ENCODE results near the gene ACTRT2. TPM values are rescaled to one million over a fixed set of nuclear protein-coding genes. Genes with fewer than 3 reads are reported as not detected.

Gene ACTRT2
- total RNA-seq, 1 experiment from 2014 or later: not detected

DNA sequence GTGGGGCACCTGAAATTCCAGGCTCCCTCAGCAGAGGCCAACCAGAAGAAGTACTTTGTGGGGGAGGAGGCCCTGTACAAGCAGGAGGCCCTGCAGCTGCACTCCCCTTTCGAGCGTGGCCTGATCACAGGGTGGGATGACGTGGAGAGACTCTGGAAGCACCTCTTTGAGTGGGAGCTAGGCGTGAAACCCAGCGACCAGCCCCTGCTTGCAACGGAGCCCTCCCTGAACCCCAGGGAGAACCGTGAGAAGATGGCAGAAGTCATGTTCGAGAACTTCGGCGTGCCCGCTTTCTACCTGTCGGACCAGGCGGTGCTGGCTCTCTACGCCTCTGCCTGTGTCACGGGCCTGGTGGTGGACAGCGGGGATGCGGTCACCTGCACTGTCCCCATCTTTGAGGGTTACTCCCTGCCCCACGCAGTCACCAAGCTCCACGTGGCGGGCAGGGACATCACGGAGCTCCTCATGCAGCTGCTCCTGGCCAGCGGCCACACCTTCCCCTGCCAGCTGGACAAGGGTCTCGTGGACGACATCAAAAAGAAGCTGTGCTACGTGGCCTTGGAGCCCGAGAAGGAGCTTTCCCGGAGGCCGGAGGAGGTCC lies 634 bp downstream of the ACTRT2 start:
- no peak for DNase-seq (ENCODE audit: low spot score)
- no TSS peak for BruUV-seq (replicated peaks)
- intact Hi-C loops (cut with micrococcal nuclease; ENCODE audit: unreplicated experiment): no loop called here

DNA sequence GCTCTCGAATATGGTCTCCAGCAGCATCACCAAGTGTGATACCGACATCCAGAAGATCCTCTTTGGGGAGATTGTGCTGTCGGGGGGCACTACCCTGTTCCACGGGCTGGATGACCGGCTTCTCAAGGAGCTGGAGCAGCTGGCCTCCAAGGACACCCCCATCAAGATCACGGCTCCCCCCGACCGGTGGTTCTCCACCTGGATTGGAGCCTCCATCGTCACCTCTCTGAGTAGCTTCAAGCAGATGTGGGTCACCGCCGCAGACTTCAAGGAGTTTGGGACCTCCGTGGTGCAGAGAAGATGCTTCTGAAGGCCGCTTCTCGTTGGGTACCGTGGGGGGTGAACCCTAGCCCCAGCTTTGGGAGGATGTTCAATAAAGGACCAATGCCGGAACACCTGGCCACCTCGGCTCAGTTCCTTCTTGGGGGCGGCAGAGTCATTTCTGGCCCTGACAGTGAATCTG lies 1.3 kb downstream of the ACTRT2 start:
- BruUV-seq (replicated peaks): no TSS peak
- Histone ChIP-seq H3K27me3 (replicated peaks; ENCODE audit: insufficient read depth, low read depth, low read length, poor library complexity) (peaks cover 5% of the 10 kb centered on the region), H3K4me3 (ENCODE audit: low read depth, low read length, poor library complexity, severe bottlenecking) (no peak overlapping the region), H3K4me1 (ENCODE audit: insufficient read depth, low read length, poor library complexity, severe bottlenecking) (no peaks in the 10 kb centered on the region), H3K9me3 (ENCODE audit: low read depth, low read length, poor library complexity, severe bottlenecking) (no peaks in the 10 kb centered on the region), H3K27ac (ENCODE audit: low read depth, low read length, poor library complexity, severe bottlenecking) (no peak overlapping the region), H3K36me3 (ENCODE audit: insufficient read depth, low read length, poor library complexity, severe bottlenecking) (no peaks in the 10 kb centered on the region)
- intact Hi-C loops (cut with micrococcal nuclease; ENCODE audit: unreplicated experiment): no loop called here
- POLR2A ChIA-PET (ENCODE audit: low non-redundant PET): no interaction called here
- TF ChIP-seq, protein P1, sequence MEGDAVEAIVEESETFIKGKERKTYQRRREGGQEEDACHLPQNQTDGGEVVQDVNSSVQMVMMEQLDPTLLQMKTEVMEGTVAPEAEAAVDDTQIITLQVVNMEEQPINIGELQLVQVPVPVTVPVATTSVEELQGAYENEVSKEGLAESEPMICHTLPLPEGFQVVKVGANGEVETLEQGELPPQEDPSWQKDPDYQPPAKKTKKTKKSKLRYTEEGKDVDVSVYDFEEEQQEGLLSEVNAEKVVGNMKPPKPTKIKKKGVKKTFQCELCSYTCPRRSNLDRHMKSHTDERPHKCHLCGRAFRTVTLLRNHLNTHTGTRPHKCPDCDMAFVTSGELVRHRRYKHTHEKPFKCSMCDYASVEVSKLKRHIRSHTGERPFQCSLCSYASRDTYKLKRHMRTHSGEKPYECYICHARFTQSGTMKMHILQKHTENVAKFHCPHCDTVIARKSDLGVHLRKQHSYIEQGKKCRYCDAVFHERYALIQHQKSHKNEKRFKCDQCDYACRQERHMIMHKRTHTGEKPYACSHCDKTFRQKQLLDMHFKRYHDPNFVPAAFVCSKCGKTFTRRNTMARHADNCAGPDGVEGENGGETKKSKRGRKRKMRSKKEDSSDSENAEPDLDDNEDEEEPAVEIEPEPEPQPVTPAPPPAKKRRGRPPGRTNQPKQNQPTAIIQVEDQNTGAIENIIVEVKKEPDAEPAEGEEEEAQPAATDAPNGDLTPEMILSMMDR (conservative IDR thresholded peaks at IDR 0.05; ENCODE audit: low read depth, low read length): no peak
- TF ChIP-seq EZH2 (IDR thresholded peaks at IDR 0.05; ENCODE audit: borderline replicate concordance, low read depth, low read length, poor library complexity, severe bottlenecking): no peak
- CTCF ChIA-PET: no interaction called here
- DNase-seq (ENCODE audit: low spot score): no peak

More for the DNA sequence above, 634 bp downstream of the ACTRT2 start:
- ChIA-PET CTCF (no interaction called here), POLR2A (ENCODE audit: low non-redundant PET) (no interaction called here)
- Histone ChIP-seq H3K4me3 (ENCODE audit: low read depth, low read length, poor library complexity, severe bottlenecking) (no peak overlapping the region), H3K4me1 (ENCODE audit: insufficient read depth, low read length, poor library complexity, severe bottlenecking) (no peaks in the 10 kb centered on the region), H3K27me3 (replicated peaks; ENCODE audit: insufficient read depth, low read depth, low read length, poor library complexity) (peaks cover 4% of the 10 kb centered on the region), H3K9me3 (ENCODE audit: low read depth, low read length, poor library complexity, severe bottlenecking) (no peaks in the 10 kb centered on the region), H3K36me3 (ENCODE audit: insufficient read depth, low read length, poor library complexity, severe bottlenecking) (no peaks in the 10 kb centered on the region), H3K27ac (ENCODE audit: low read depth, low read length, poor library complexity, severe bottlenecking) (no peak overlapping the region)
- TF ChIP-seq EZH2 (IDR thresholded peaks at IDR 0.05; ENCODE audit: borderline replicate concordance, low read depth, low read length, poor library complexity, severe bottlenecking): no peak
- TF ChIP-seq, protein P1 (conservative IDR thresholded peaks at IDR 0.05; ENCODE audit: low read depth, low read length): no peak

DNA sequence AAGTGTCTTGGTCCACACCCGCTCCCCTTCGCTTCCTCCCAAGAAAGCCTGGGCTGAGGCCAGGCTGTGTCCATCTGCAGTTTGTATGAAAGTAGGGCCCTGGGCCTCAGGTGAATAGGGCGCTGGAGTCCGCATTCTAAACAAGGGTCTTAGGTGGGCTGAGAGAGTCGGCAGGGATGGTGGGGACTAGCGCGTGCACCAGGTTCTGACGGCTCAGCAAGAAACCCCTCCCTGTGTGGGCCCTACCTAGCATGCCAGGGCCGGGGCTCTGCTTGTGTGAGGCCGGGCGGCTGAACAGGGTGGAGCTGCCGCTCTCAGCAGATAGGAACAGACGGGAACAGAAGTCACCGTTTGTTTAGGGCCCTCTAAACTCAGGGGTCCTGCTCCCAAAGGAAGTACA lies 1.7 kb downstream of the ACTRT2 start:
- TF ChIP-seq EZH2 (IDR thresholded peaks at IDR 0.05; ENCODE audit: borderline replicate concordance, low read depth, low read length, poor library complexity, severe bottlenecking): no peak
- TF ChIP-seq, protein P1 (conservative IDR thresholded peaks at IDR 0.05; ENCODE audit: low read depth, low read length): no peak
- Histone ChIP-seq H3K36me3 (ENCODE audit: insufficient read depth, low read length, poor library complexity, severe bottlenecking) (no peaks in the 10 kb centered on the region), H3K9me3 (ENCODE audit: low read depth, low read length, poor library complexity, severe bottlenecking) (no peaks in the 10 kb centered on the region), H3K27ac (ENCODE audit: low read depth, low read length, poor library complexity, severe bottlenecking) (no peak overlapping the region), H3K4me1 (ENCODE audit: insufficient read depth, low read length, poor library complexity, severe bottlenecking) (no peaks in the 10 kb centered on the region), H3K27me3 (replicated peaks; ENCODE audit: insufficient read depth, low read depth, low read length, poor library complexity) (peaks cover 9% of the 10 kb centered on the region), H3K4me3 (ENCODE audit: low read depth, low read length, poor library complexity, severe bottlenecking) (no peak overlapping the region)
- BruUV-seq (replicated peaks): no TSS peak
- POLR2A ChIA-PET (ENCODE audit: low non-redundant PET): no interaction called here
- intact Hi-C loops (cut with micrococcal nuclease; ENCODE audit: unreplicated experiment): no loop called here
- no peak for DNase-seq (ENCODE audit: low spot score)
- CTCF ChIA-PET: no interaction called here
